SH-SY5Y (cell line): ENCODE data around the gene VAC14.

Source experiments
- GATA2 ChIP-seq: IDR thresholded peaks from 2 replicates; pipeline ENCODE4 v1.6.1; 2011; ENCODE audit warnings: mild to moderate bottlenecking, low read depth, low read length
- GATA3 ChIP-seq: IDR thresholded peaks from 2 replicates; pipeline ENCODE4 v1.6.1; 2011; ENCODE audit warnings: low read depth, mild to moderate bottlenecking, low read length, moderate library complexity

DNA sequence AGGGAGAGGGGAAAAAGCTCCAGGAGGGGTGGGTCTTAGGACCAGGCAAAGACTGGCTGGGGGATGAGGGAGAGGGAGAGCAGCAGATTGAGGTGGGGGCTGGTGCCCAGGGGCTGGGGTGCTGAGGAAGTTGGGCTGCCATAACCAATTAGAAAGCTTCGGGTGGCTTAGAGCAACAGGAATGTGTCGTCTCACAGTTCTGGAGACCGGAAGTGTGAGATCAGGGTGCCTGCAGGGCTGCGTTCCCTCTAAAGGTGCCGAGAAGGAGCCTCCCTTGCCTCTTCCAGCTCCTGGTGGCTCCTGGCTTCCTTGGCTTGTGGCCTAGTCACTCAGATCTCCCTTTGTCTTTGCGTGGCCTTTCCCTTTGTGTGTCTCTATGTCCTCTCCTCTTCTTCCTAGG lies 152.4 kb downstream of the VAC14 start:
- no peak for TF ChIP-seq GATA2
- TF ChIP-seq GATA3 = no peak
